GM12875 (cell line): ENCODE data around the gene EZR.
"Not testable (repeated sequence)": the region's sequence is repeated elsewhere in the genome, so short reads cannot be mapped to it uniquely, and the experiment has no call there.

Experiments
- H3K4me3 ChIP-seq: one replicate; pipeline ENCODE4 v1.5.1; 2011; ENCODE audit warnings: low read depth, low read length, control low read depth
- CTCF ChIP-seq: IDR thresholded peaks from 2 replicates; pipeline ENCODE4 v1.5.1; 2011; ENCODE audit warnings: low read depth, mild to moderate bottlenecking, control low read depth, inconsistent platforms, low read length, moderate library complexity, borderline replicate concordance; ENCODE audit not compliant: insufficient read depth

EZR gene

DNA sequence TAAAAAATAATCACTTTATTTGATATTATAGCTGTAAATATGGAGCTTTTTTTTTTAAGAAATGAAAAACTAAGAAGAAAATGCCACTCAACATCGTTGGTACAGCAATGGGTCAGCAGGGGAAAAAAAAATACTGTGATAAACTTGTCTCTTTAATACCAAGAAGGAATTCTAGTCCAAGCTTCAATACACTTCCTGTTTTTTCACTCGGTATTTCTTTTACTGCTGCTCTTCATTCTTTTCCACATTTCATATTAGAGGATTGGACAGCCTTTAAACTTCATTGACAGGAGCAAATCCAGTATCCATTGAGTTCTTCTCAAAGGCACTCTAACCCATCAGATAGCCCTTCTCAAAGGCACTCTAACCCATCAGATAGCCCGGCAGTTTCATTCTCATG lies 22.2 kb upstream of the EZR start:
- no peak for TF ChIP-seq CTCF
- H3K4me3 ChIP-seq = no peak overlapping the region

- TF ChIP-seq CTCF = no peak
Observed at GRCh38 chr6:158840465-158840864, 21.3 kb upstream of the EZR start.

DNA sequence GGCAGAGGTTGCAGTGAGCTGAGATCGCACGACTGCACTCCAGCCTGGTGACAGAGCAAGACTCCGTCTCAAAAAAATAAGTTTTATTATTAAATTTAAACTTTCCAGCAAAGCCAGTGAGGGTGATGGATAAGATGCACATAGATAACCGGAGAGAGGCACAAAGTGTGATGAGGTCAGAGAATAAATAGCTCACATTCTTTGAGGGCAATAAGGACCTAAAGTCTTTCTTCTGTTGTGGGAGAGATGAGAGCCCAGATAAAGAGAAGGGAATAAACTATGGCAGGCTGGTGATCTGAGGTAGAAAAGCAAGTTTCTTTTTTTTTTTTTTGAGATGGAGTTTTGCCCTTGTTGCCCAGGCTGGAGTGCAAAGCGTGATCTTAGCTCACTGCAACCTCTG lies 20.6 kb upstream of the EZR start:
- no peak overlapping the region for H3K4me3 ChIP-seq
- no peak for TF ChIP-seq CTCF

More at GRCh38 chr6:158840465-158840864, 21.3 kb upstream of the EZR start:
- H3K4me3 ChIP-seq = no peak overlapping the region

GRCh38 chr6:158838790-158839189 lies 19.6 kb upstream of the EZR start:
- not testable (repeated sequence) for H3K4me3 ChIP-seq

DNA sequence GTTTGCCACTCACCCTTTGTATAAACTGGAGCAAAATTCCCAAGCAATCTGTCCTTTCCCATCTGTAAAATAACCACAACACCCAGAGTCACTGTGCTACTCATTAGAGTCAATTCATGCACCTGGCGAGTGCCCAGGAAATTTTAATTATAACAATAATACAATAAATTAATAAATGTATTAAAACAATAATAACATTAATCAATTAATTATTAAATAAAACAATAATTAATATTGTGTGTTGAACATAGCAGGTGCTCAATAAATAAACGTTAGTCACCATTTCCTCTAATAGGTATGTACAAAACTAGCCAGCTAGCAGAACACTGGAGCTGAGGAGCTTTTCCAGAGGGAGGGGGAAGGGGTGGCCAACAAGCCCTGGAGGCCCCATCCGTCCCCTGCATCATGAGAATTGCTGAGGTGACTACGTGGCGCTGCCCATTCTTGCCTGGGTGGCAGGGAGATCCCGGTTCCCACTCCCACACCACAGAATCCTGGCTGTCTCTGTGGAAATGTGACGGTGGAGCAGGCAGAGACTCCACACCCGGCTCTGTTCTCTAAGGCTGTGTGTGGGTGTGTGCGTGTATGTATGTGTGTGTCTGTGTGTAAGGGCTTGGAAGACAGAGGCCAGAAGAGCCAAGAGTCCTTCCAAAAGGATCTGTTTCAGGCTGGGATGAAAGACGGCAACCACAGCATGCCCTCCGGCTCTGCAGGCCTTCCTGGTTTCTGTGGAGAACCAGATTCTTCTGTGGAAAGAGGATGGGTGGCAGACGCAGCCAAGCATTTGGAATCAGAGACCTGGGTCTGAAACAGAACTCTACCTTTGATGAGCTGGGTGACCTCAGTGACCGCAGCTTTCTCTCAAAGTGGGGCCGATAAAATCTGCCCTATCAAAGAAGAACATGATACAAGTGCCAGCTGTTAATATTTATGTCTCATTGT lies 18.8 kb upstream of the EZR start:
- H3K4me3 ChIP-seq = no peak overlapping the region
- TF ChIP-seq CTCF = no peak

GRCh38 chr6:158836625-158837311 lies 17.6 kb upstream of the EZR start:
- TF ChIP-seq CTCF = no peak
- H3K4me3 ChIP-seq = no peak overlapping the region

DNA sequence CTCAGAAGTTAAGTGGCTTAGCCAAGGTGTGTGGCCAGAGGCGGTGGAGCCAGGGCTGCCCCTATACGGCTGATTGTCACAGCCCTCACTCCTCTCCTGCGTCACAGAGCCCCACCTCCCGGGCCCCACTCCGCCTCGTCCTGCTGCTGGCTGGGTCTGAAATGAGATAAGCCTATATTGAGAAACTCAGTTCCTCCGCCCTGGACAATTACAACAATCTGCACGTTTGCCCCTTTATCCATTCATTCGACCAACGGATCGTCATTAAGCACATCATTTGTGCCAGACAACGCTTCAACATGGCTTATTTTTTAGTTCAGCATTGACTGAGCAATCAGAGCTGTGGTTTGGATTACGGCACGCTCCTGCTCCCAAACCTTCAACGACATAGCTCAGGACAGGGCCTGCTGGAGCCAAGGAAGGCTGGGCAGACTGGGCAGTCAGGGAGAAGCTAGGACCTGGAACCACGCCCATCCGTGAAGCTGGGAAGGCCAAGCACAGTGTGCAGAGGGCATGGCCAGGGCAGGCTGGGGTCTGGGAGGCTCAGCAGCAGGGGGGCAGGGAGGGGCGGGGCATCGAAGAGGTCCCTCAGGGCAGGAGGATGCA lies 16.6 kb upstream of the EZR start:
- no peak for TF ChIP-seq CTCF
- no peak overlapping the region for H3K4me3 ChIP-seq
